Glutamatergic neuron (in vitro differentiated cells): ENCODE measurements around the gene DDX19B. TPM values are rescaled to one million over a fixed set of nuclear protein-coding genes. Genes with fewer than 3 reads are reported as not detected.
"Not testable (repeated sequence)": the region's sequence is repeated elsewhere in the genome, so short reads cannot be mapped to it uniquely, and the experiment has no call there.

Source experiments
- DNase-seq: peaks from one replicate; pipeline ENCODE4 v3.0.0; 2022
- H3K27ac Mint-ChIP-seq: one replicate; pipeline ENCODE4 v1.8.0; 2020; ENCODE audit warnings: mild to moderate bottlenecking, mixed read lengths, inconsistent platforms; ENCODE audit not compliant: unreplicated experiment
- H3K27me3 Mint-ChIP-seq: one replicate; pipeline ENCODE4 v1.8.0; 2020; ENCODE audit warnings: mild to moderate bottlenecking, moderate library complexity, mixed read lengths, inconsistent platforms; ENCODE audit not compliant: unreplicated experiment
- H3K36me3 Mint-ChIP-seq: one replicate; pipeline ENCODE4 v1.8.0; 2020; ENCODE audit warnings: mild to moderate bottlenecking, mixed read lengths, inconsistent platforms; ENCODE audit not compliant: unreplicated experiment
- H3K4me1 Mint-ChIP-seq: one replicate; pipeline ENCODE4 v1.8.0; 2020; ENCODE audit warnings: mild to moderate bottlenecking, low read depth, mixed read lengths, inconsistent platforms; ENCODE audit not compliant: unreplicated experiment
- H3K4me3 Mint-ChIP-seq: one replicate; pipeline ENCODE4 v1.8.0; 2020; ENCODE audit warnings: mild to moderate bottlenecking, mixed read lengths, inconsistent platforms; ENCODE audit not compliant: unreplicated experiment
- H3K9me3 Mint-ChIP-seq: one replicate; pipeline ENCODE4 v1.8.0; 2020; ENCODE audit warnings: mild to moderate bottlenecking, moderate library complexity, mixed read lengths, inconsistent platforms; ENCODE audit not compliant: unreplicated experiment
- CTCF ChIP-seq: fragments of 200-600 bp; sonication (generic); IDR thresholded peaks from one replicate; pipeline ENCODE4 v1.5.0; 2021; ENCODE audit not compliant: partially characterized antibody, unreplicated experiment
- total RNA-seq: library from RNA; stranded (reverse); fragmentation: NEBNext Ultra II Directional; extraction: Animal tissue kit (Norgen Biotek cat#: 25700); gene quantifications from one replicate; pipeline ENCODE4 v1.2.1, GENCODE V29; 2021; ENCODE audit not compliant: unreplicated experiment

The DDX19B gene
- total RNA-seq, 1 donor from 2014 or later = 50.4 TPM

GRCh38 chr16:70289229-70290094 lies 9.5 kb upstream of the DDX19B start, which contains the start of gene AARS1:
Gene AARS1 (minus strand): TSS chr16:70289506. CDS start chr16:70282763, 6,743 bp downstream.
- DNase-seq = peak; percentile 97
- Mint-ChIP-seq H3K4me3 (peak within 1 kb of the TSS; percentile 95), H3K36me3 (no peaks in the 10 kb centered on the region), H3K27ac (peak within 1 kb of the TSS; percentile 99), H3K4me1 (peaks cover 4% of the 10 kb centered on the region), H3K27me3 (peaks cover 2% of the 10 kb centered on the region), H3K9me3 (peaks cover 5% of the 10 kb centered on the region)
- no peak for TF ChIP-seq CTCF

GRCh38 chr16:70290949-70291519 lies 8.0 kb upstream of the DDX19B start:
- Mint-ChIP-seq H3K27ac (no peak overlapping the region), H3K9me3 (peaks cover 5% of the 10 kb centered on the region), H3K4me1 (peaks cover 4% of the 10 kb centered on the region), H3K4me3 (no peak overlapping the region), H3K36me3 (no peaks in the 10 kb centered on the region), H3K27me3 (peaks cover 2% of the 10 kb centered on the region)
- DNase-seq = no peak
- no peak for TF ChIP-seq CTCF

GRCh38 chr16:70292148-70292547 lies 6.8 kb upstream of the DDX19B start:
- not testable (repeated sequence) for H3K27ac Mint-ChIP-seq, H3K36me3 Mint-ChIP-seq, H3K27me3 Mint-ChIP-seq, H3K4me3 Mint-ChIP-seq, H3K4me1 Mint-ChIP-seq, H3K9me3 Mint-ChIP-seq, DNase-seq

- peaks cover 6% of the 10 kb centered on the region for H3K4me1 Mint-ChIP-seq
- TF ChIP-seq CTCF = no peak
- H3K9me3 Mint-ChIP-seq = peaks cover 3% of the 10 kb centered on the region
- no peak overlapping the region for H3K27ac Mint-ChIP-seq
- DNase-seq = no peak
- H3K36me3 Mint-ChIP-seq = no peaks in the 10 kb centered on the region
- H3K4me3 Mint-ChIP-seq = no peak overlapping the region
- H3K27me3 Mint-ChIP-seq = no peaks in the 10 kb centered on the region
These were observed 4.5 kb upstream of the DDX19B start for GRCh38 chr16:70294385-70295025.

- Mint-ChIP-seq H3K36me3 (no peaks in the 10 kb centered on the region), H3K27me3 (no peaks in the 10 kb centered on the region), H3K27ac (no peak overlapping the region), H3K4me1 (peaks cover 4% of the 10 kb centered on the region), H3K9me3 (peaks cover 3% of the 10 kb centered on the region), H3K4me3 (no peak overlapping the region)
- no peak for DNase-seq
- TF ChIP-seq CTCF = no peak
These were observed 3.4 kb upstream of the DDX19B start for GRCh38 chr16:70295634-70296033.
